ENCODE results near the gene ITGA2B.
"Not testable (repeated sequence)": the region's sequence is repeated elsewhere in the genome, so short reads cannot be mapped to it uniquely, and the experiment has no call there.

ITGA2B gene

GRCh38 chr17:44351961-44352827 is 37.3 kb downstream of the ITGA2B start:
- no peak for DNase-seq

- no peak for DNase-seq
Measured at GRCh38 chr17:44351464-44351863, 38.0 kb downstream of the ITGA2B start.

GRCh38 chr17:44350733-44351226 is 38.7 kb downstream of the ITGA2B start:
- DNase-seq: peak; percentile 40

GRCh38 chr17:44349553-44350070 is 39.8 kb downstream of the ITGA2B start:
- DNase-seq: no peak

- no peak for DNase-seq
Measured at GRCh38 chr17:44348988-44349364, 40.5 kb downstream of the ITGA2B start.

- no peak for DNase-seq
Measured at GRCh38 chr17:44348234-44348987, 41.0 kb downstream of the ITGA2B start.

GRCh38 chr17:44347206-44348055 is 42.0 kb downstream of the ITGA2B start:
- not testable (repeated sequence) for DNase-seq

- DNase-seq: no peak
Measured at GRCh38 chr17:44346064-44346844, 43.2 kb downstream of the ITGA2B start.

- peak; percentile 69 for DNase-seq
Measured at GRCh38 chr17:44345454-44346026, 43.9 kb downstream of the ITGA2B start.

- peak; percentile 97 for DNase-seq
Measured at GRCh38 chr17:44344939-44345453, 44.5 kb downstream of the ITGA2B start, which contains the start of gene GRN. Gene GRN (plus strand): TSS chr17:44345302. CDS start chr17:44349165, 3,863 bp downstream.

- no peak for DNase-seq
Measured at GRCh38 chr17:44343510-44344209, 45.8 kb downstream of the ITGA2B start.

GRCh38 chr17:44340553-44340952 is 48.9 kb downstream of the ITGA2B start:
- DNase-seq: not testable (repeated sequence)

GRCh38 chr17:44338702-44339101 is 50.7 kb downstream of the ITGA2B start:
- DNase-seq: no peak

GRCh38 chr17:44335968-44336367 is 53.5 kb downstream of the ITGA2B start:
- no peak for DNase-seq

GRCh38 chr17:44335564-44335963 is 53.9 kb downstream of the ITGA2B start:
- no peak for DNase-seq

- no peak for DNase-seq
Measured at GRCh38 chr17:44334727-44335126, 54.7 kb downstream of the ITGA2B start.

- no peak for DNase-seq
Measured at GRCh38 chr17:44334315-44334714, 55.1 kb downstream of the ITGA2B start.

- DNase-seq: no peak
Measured at GRCh38 chr17:44333371-44333770, 56.1 kb downstream of the ITGA2B start.

GRCh38 chr17:44331249-44331760 is 58.1 kb downstream of the ITGA2B start:
- DNase-seq: peak; percentile 28

GRCh38 chr17:44330263-44330662 is 59.2 kb downstream of the ITGA2B start:
- DNase-seq: not testable (repeated sequence)
